NCI-H128 (cell line): Measurements from ENCODE around the gene FFAR2.
"Not testable (repeated sequence)": the region's sequence is repeated elsewhere in the genome, so short reads cannot be mapped to it uniquely, and the experiment has no call there.

Source experiments
- DNase-seq: peaks from one replicate; lab custom pipeline; 2025; ENCODE audit not compliant: unreplicated experiment; lab: John Stamatoyannopoulos, UW

Gene FFAR2

GRCh38 chr19:35447606-35448469 lies at the start of gene FFAR2:
FFAR2 (plus strand) TSS chr19:35448257; CDS start chr19:35449715, 1,458 bp downstream.
- DNase-seq = no peak

- DNase-seq = no peak
Measured at GRCh38 chr19:35398570-35398969, 49.5 kb upstream of the FFAR2 start.

GRCh38 chr19:35399231-35399630 lies 48.8 kb upstream of the FFAR2 start:
- DNase-seq = no peak

GRCh38 chr19:35399948-35400772 lies 47.9 kb upstream of the FFAR2 start:
- DNase-seq = no peak

- DNase-seq = no peak
Measured at GRCh38 chr19:35400773-35401100, 47.3 kb upstream of the FFAR2 start.

- not testable (repeated sequence) for DNase-seq
Measured at GRCh38 chr19:35401416-35401815, 46.6 kb upstream of the FFAR2 start.

GRCh38 chr19:35403116-35403760 lies 44.8 kb upstream of the FFAR2 start:
- no peak for DNase-seq

GRCh38 chr19:35404879-35405622 lies 43.0 kb upstream of the FFAR2 start:
- DNase-seq = no peak

- DNase-seq = no peak
Measured at GRCh38 chr19:35407619-35408018, 40.4 kb upstream of the FFAR2 start.

- DNase-seq = no peak
Measured at GRCh38 chr19:35408284-35409171, 39.5 kb upstream of the FFAR2 start.

GRCh38 chr19:35409191-35409590 lies 38.9 kb upstream of the FFAR2 start:
- DNase-seq = no peak

- DNase-seq = no peak
Measured at GRCh38 chr19:35410487-35410886, 37.6 kb upstream of the FFAR2 start.

- DNase-seq = no peak
Measured at GRCh38 chr19:35414442-35414841, 33.6 kb upstream of the FFAR2 start.

GRCh38 chr19:35416331-35416730 lies 31.7 kb upstream of the FFAR2 start:
- no peak for DNase-seq

- no peak for DNase-seq
Measured at GRCh38 chr19:35417278-35417677, 30.8 kb upstream of the FFAR2 start.

GRCh38 chr19:35417713-35418534 lies 30.1 kb upstream of the FFAR2 start:
- DNase-seq = no peak

- DNase-seq = no peak
Measured at GRCh38 chr19:35419046-35419445, 29.0 kb upstream of the FFAR2 start.

GRCh38 chr19:35419805-35420204 lies 28.3 kb upstream of the FFAR2 start:
- DNase-seq = no peak

GRCh38 chr19:35421362-35421761 lies 26.7 kb upstream of the FFAR2 start:
- no peak for DNase-seq
